Measurements from ENCODE around the gene KDM8. TPM values are rescaled to one million over a fixed set of nuclear protein-coding genes. Genes with fewer than 3 reads are reported as not detected.

The KDM8 gene
- total RNA-seq, 1 experiment from 2014 or later: 5.0 TPM

- BruUV-seq (replicated peaks): no TSS peak
- no peak overlapping the region for H2AFZ ChIP-seq (ENCODE audit: low read length)
- POLR2A ChIA-PET (ENCODE audit: unreplicated experiment): no interaction called here
These were observed 24.7 kb downstream of the KDM8 start for GRCh38 chr16:27228045-27228444.

DNA sequence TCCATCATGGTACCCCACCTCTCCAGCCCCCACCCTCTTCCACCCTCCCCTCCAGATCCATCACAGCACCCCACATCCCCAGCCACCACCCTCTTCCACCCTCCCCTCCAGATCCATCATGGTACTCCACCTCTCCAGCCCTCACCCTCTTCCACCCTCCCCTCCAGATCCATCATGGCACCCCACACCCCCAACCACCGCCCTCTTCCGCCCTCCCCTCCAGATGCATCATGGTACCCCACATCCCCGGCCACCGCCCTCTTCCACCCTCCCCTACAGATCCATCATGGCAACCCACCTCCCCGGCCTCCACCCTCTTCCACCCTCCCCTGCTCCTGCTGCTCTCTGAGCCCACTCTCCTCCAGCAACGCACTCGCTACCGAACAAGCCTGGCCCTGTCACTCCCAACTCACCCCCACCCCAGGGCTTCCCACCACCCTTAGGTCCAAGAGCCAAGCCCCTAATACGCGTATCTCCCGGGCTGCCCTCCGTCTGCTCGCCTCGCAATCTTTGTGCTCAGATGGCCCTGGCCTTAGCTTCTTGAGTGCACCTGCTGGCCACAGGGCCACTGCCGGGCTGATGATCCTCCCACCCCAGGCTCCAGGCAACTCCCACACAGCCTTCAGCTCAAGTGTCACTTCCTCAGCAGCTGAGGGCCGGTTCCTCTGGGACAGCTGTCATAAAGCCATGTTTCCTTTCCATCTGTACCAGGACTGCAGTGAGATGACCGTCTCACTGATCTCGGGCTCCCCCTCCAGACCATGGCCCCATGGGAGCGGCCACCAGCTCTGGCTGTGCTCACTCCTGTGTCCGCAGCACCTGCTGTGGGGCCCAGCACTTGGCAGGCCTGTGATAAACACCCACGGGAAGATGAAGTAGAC lies 25.5 kb downstream of the KDM8 start:
- ChIA-PET CTCF (no interaction called here), POLR2A (ENCODE audit: unreplicated experiment) (no interaction called here)
- BruUV-seq (replicated peaks): no TSS peak
- Histone ChIP-seq H3K4me1 (ENCODE audit: insufficient read depth, low read length) (no peaks in the 10 kb centered on the region), H3K9ac (ENCODE audit: low read length) (no peak overlapping the region), H2AFZ (ENCODE audit: low read length) (no peak overlapping the region), H3K36me3 (ENCODE audit: low read depth, low read length) (no peaks in the 10 kb centered on the region), H3K9me2 (replicated peaks; ENCODE audit: low read length) (no peaks in the 10 kb centered on the region), H3K27ac (ENCODE audit: low read length) (no peak overlapping the region), H3K79me2 (ENCODE audit: low read length) (no peaks in the 10 kb centered on the region), H3K9me3 (ENCODE audit: low read length) (no peaks in the 10 kb centered on the region), H3F3A (ENCODE audit: low read length, unreplicated experiment) (no peaks in the 10 kb centered on the region), H3K4me3 (ENCODE audit: low read length) (no peak overlapping the region), H3K27me3 (ENCODE audit: low read length) (no peaks in the 10 kb centered on the region), H3K4me2 (ENCODE audit: low read length) (no peak overlapping the region), H4K20me1 (ENCODE audit: low read length) (no peaks in the 10 kb centered on the region)
- ATAC-seq: no peak
- TF ChIP-seq, protein P1, sequence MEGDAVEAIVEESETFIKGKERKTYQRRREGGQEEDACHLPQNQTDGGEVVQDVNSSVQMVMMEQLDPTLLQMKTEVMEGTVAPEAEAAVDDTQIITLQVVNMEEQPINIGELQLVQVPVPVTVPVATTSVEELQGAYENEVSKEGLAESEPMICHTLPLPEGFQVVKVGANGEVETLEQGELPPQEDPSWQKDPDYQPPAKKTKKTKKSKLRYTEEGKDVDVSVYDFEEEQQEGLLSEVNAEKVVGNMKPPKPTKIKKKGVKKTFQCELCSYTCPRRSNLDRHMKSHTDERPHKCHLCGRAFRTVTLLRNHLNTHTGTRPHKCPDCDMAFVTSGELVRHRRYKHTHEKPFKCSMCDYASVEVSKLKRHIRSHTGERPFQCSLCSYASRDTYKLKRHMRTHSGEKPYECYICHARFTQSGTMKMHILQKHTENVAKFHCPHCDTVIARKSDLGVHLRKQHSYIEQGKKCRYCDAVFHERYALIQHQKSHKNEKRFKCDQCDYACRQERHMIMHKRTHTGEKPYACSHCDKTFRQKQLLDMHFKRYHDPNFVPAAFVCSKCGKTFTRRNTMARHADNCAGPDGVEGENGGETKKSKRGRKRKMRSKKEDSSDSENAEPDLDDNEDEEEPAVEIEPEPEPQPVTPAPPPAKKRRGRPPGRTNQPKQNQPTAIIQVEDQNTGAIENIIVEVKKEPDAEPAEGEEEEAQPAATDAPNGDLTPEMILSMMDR (conservative IDR thresholded peaks at IDR 0.05; ENCODE audit: low read depth, low read length): no peak
- TF ChIP-seq EZH2 (IDR thresholded peaks at IDR 0.05; ENCODE audit: low read length, unreplicated experiment): no peak
- TF ChIP-seq EZH2phosphoT487 (IDR thresholded peaks at IDR 0.05; ENCODE audit: borderline replicate concordance, low read length): no peak
- intact Hi-C loops (cut with micrococcal nuclease): no loop called here
- DNase-seq: no peak

More at GRCh38 chr16:27228045-27228444, 24.7 kb downstream of the KDM8 start:
- H3K36me3 ChIP-seq (ENCODE audit: low read depth, low read length): no peaks in the 10 kb centered on the region
- no peaks in the 10 kb centered on the region for H3K4me1 ChIP-seq (ENCODE audit: insufficient read depth, low read length)
- no peaks in the 10 kb centered on the region for H3K27me3 ChIP-seq (ENCODE audit: low read length)
- H3K9ac ChIP-seq (ENCODE audit: low read length): no peak overlapping the region
- no peak overlapping the region for H3K4me3 ChIP-seq (ENCODE audit: low read length)
- H4K20me1 ChIP-seq (ENCODE audit: low read length): no peaks in the 10 kb centered on the region
- CTCF ChIA-PET: no interaction called here
- DNase-seq (no peak), ATAC-seq (no peak)
- no peak for TF ChIP-seq EZH2 (IDR thresholded peaks at IDR 0.05; ENCODE audit: low read length, unreplicated experiment)
- TF ChIP-seq EZH2phosphoT487 (IDR thresholded peaks at IDR 0.05; ENCODE audit: borderline replicate concordance, low read length): no peak
- TF ChIP-seq, protein P1 (conservative IDR thresholded peaks at IDR 0.05; ENCODE audit: low read depth, low read length): no peak
- no peaks in the 10 kb centered on the region for H3K79me2 ChIP-seq (ENCODE audit: low read length)
- H3F3A ChIP-seq (ENCODE audit: low read length, unreplicated experiment): no peaks in the 10 kb centered on the region
- H3K9me3 ChIP-seq (ENCODE audit: low read length): no peaks in the 10 kb centered on the region
- H3K27ac ChIP-seq (ENCODE audit: low read length): no peak overlapping the region
- no peaks in the 10 kb centered on the region for H3K9me2 ChIP-seq (replicated peaks; ENCODE audit: low read length)
- no peak overlapping the region for H3K4me2 ChIP-seq (ENCODE audit: low read length)
- intact Hi-C loops (cut with micrococcal nuclease): no loop called here

- DNase-seq: no peak
These were observed 26.7 kb downstream of the KDM8 start for GRCh38 chr16:27229891-27230470.

More at GRCh38 chr16:27229891-27230470, 26.7 kb downstream of the KDM8 start:
- Histone ChIP-seq H2AFZ (ENCODE audit: low read length) (no peak overlapping the region), H3K79me2 (ENCODE audit: low read length) (no peaks in the 10 kb centered on the region), H3K9me3 (ENCODE audit: low read length) (no peaks in the 10 kb centered on the region), H3K4me1 (ENCODE audit: insufficient read depth, low read length) (no peaks in the 10 kb centered on the region), H3K9me2 (replicated peaks; ENCODE audit: low read length) (no peaks in the 10 kb centered on the region), H3K4me2 (ENCODE audit: low read length) (no peak overlapping the region), H3K36me3 (ENCODE audit: low read depth, low read length) (no peaks in the 10 kb centered on the region), H3K9ac (ENCODE audit: low read length) (no peak overlapping the region), H3K27ac (ENCODE audit: low read length) (no peak overlapping the region), H3K27me3 (ENCODE audit: low read length) (no peaks in the 10 kb centered on the region), H3K4me3 (ENCODE audit: low read length) (no peak overlapping the region), H3F3A (ENCODE audit: low read length, unreplicated experiment) (no peaks in the 10 kb centered on the region), H4K20me1 (ENCODE audit: low read length) (no peaks in the 10 kb centered on the region)
- ATAC-seq: no peak
- TF ChIP-seq, protein P1 (conservative IDR thresholded peaks at IDR 0.05; ENCODE audit: low read depth, low read length): no peak
- TF ChIP-seq EZH2 (IDR thresholded peaks at IDR 0.05; ENCODE audit: low read length, unreplicated experiment): no peak
- TF ChIP-seq EZH2phosphoT487 (IDR thresholded peaks at IDR 0.05; ENCODE audit: borderline replicate concordance, low read length): no peak
- POLR2A ChIA-PET (ENCODE audit: unreplicated experiment): no interaction called here
- BruUV-seq (replicated peaks): no TSS peak
- CTCF ChIA-PET: no interaction called here
- intact Hi-C loops (cut with micrococcal nuclease): no loop called here
